ENCODE data around the gene DGKG.

DGKG gene

DNA sequence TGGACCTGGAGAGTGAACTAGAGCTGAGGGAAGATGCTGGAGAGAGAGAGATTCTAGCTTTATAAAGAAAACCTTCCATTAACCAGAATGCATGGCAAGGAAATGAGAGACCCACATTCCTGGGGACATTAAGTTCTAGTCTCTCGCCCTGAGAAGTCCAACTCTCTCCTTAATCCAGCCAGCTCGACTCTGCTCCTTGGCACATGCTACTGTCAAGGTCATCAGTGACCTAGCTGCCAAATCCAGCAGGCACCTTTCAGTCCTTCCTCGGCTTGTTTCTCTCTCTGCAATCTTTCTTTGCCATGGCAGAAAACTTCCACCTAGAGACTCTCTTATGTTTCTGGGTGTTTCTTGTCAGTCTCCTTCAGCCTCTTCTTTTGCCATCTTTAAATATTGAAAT, 40.3 kb downstream of the DGKG start:
- TF ChIP-seq CTCF (IDR thresholded peaks at IDR 0.05; ENCODE audit: low read depth, low read length, poor library complexity, severe bottlenecking) (no peak), EZH2phosphoT487 (IDR thresholded peaks at IDR 0.05; ENCODE audit: borderline replicate concordance, low read length) (no peak)
- no peaks in the 10 kb centered on the region for H3K79me2 ChIP-seq (ENCODE audit: control insufficient read depth, low read length)
- no peaks in the 10 kb centered on the region for H3K4me1 ChIP-seq (ENCODE audit: control insufficient read depth, low read length)
- H3K36me3 ChIP-seq (ENCODE audit: control insufficient read depth, low read length) = no peaks in the 10 kb centered on the region
- no peaks in the 10 kb centered on the region for H3K9me2 ChIP-seq (replicated peaks; ENCODE audit: control insufficient read depth, low read length)
- H3K9me3 ChIP-seq (ENCODE audit: control insufficient read depth, insufficient read depth, low read length) = no peaks in the 10 kb centered on the region
- H3K27me3 ChIP-seq (ENCODE audit: control insufficient read depth, low read length) = no peaks in the 10 kb centered on the region
- no peak overlapping the region for H3K4me3 ChIP-seq (ENCODE audit: low read length)
- H3K27ac ChIP-seq (ENCODE audit: low read depth, low read length) = no peak overlapping the region
- no peak overlapping the region for H3K4me2 ChIP-seq (ENCODE audit: low read length)
- H4K20me1 ChIP-seq (ENCODE audit: control insufficient read depth, insufficient read depth, low read depth, low read length) = no peaks in the 10 kb centered on the region
- H3F3A ChIP-seq (ENCODE audit: control insufficient read depth, insufficient read depth) = no peaks in the 10 kb centered on the region

DNA sequence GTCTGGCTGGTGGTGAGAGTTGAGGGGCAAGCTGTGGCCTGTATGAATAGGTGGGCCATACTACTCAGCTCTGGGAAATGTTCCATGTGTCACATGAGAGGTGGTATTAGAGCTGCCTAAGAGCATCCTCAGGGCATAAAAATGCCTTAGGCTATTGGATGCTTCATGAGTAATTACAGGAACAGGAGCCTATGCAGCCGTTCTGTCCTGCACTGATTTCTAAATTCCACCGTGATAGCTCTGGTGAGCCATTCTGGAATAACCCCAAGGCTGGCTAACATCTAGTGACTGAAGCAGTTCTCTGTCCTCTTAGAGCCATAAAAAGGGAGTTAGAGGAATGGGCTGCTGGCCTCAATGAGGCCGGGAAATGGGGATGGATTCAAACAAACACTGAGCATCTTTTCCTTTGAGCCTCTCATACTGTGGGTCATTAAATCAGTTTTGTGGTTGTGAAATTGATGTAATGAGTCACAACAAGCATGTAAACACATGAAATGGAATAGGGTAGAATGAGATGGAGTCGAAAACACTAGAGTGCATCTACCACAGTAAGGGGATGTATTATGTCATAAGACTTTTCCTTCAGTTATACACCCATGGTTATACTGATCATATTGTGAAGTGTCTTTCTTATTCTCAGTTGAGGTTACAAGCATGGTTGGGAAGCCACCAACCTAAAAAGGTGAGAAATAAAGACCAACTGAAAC, 41.0 kb downstream of the DGKG start:
- Histone ChIP-seq H3K4me1 (ENCODE audit: control insufficient read depth, low read length) (no peaks in the 10 kb centered on the region), H3K9me3 (ENCODE audit: control insufficient read depth, insufficient read depth, low read length) (no peaks in the 10 kb centered on the region), H3K36me3 (ENCODE audit: control insufficient read depth, low read length) (no peaks in the 10 kb centered on the region), H3K79me2 (ENCODE audit: control insufficient read depth, low read length) (no peaks in the 10 kb centered on the region), H3K27me3 (ENCODE audit: control insufficient read depth, low read length) (no peaks in the 10 kb centered on the region), H3F3A (ENCODE audit: control insufficient read depth, insufficient read depth) (no peaks in the 10 kb centered on the region), H3K9me2 (replicated peaks; ENCODE audit: control insufficient read depth, low read length) (no peaks in the 10 kb centered on the region), H3K4me2 (ENCODE audit: low read length) (no peak overlapping the region), H4K20me1 (ENCODE audit: control insufficient read depth, insufficient read depth, low read depth, low read length) (no peaks in the 10 kb centered on the region), H3K4me3 (ENCODE audit: low read length) (no peak overlapping the region), H3K27ac (ENCODE audit: low read depth, low read length) (no peak overlapping the region)
- TF ChIP-seq EZH2phosphoT487 (IDR thresholded peaks at IDR 0.05; ENCODE audit: borderline replicate concordance, low read length) (no peak), CTCF (IDR thresholded peaks at IDR 0.05; ENCODE audit: low read depth, low read length, poor library complexity, severe bottlenecking) (no peak)

DNA sequence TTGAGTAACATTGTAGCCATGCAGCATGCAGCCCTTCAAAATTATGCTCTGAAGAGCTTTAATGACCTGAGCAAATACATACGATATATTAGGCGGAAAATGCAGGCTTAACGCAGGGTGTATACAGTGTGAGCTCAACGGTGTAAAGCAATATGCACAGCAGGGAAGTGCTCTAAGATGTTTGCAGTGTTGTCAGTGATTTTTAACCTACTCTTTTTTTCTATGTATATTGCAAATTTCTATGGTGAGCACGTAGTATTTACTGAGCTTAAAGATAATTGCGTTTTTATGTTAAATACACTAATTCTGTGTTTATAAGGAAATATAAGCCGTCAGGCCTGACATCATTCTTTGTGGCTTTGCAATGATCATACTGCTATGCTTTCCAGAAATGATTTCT, 42.1 kb downstream of the DGKG start:
- H3F3A ChIP-seq (ENCODE audit: control insufficient read depth, insufficient read depth) = no peaks in the 10 kb centered on the region
- H4K20me1 ChIP-seq (ENCODE audit: control insufficient read depth, insufficient read depth, low read depth, low read length) = no peaks in the 10 kb centered on the region
- H3K4me1 ChIP-seq (ENCODE audit: control insufficient read depth, low read length) = no peaks in the 10 kb centered on the region
- H3K9me3 ChIP-seq (ENCODE audit: control insufficient read depth, insufficient read depth, low read length) = no peaks in the 10 kb centered on the region
- no peaks in the 10 kb centered on the region for H3K9me2 ChIP-seq (replicated peaks; ENCODE audit: control insufficient read depth, low read length)
- H3K36me3 ChIP-seq (ENCODE audit: control insufficient read depth, low read length) = no peaks in the 10 kb centered on the region
- H3K79me2 ChIP-seq (ENCODE audit: control insufficient read depth, low read length) = no peaks in the 10 kb centered on the region
- no peak overlapping the region for H3K4me3 ChIP-seq (ENCODE audit: low read length)
- H3K4me2 ChIP-seq (ENCODE audit: low read length) = no peak overlapping the region
- no peak overlapping the region for H3K27ac ChIP-seq (ENCODE audit: low read depth, low read length)
- no peak for TF ChIP-seq CTCF (IDR thresholded peaks at IDR 0.05; ENCODE audit: low read depth, low read length, poor library complexity, severe bottlenecking)
- no peak for TF ChIP-seq EZH2phosphoT487 (IDR thresholded peaks at IDR 0.05; ENCODE audit: borderline replicate concordance, low read length)
- no peaks in the 10 kb centered on the region for H3K27me3 ChIP-seq (ENCODE audit: control insufficient read depth, low read length)
